ENCODE results near the gene COL13A1. TPM values are rescaled to one million over a fixed set of nuclear protein-coding genes. Genes with fewer than 3 reads are reported as not detected.

Gene COL13A1
- total RNA-seq, 4 donors from 2014 or later, result 1.2 to 6.8 (median 3.9) TPM

- TF ChIP-seq POLR2AphosphoS5 (IDR thresholded peaks at IDR 0.05), result no peak
- no peak for TF ChIP-seq CTCF (IDR thresholded peaks at IDR 0.05)
- no peak for TF ChIP-seq POLR2A (IDR thresholded peaks at IDR 0.05)
- TF ChIP-seq EP300 (IDR thresholded peaks at IDR 0.05), result no peak
- peaks cover 0 to 30% (median 3%) of the 10 kb centered on the region in 3 donors for H3K4me1 ChIP-seq
- no peaks in the 10 kb centered on the region for H3K36me3 ChIP-seq
- no peak for ATAC-seq
- 91% methylated on average over 6 of the region's 7 CpGs; no CpG with 5 or more reads in 1 of the 2 donors for WGBS, 2 donors (ENCODE audit: low coverage in 1 of 2)
- H3K27me3 ChIP-seq, result no peaks in the 10 kb centered on the region
- H3K9me3 ChIP-seq, result no peaks in the 10 kb centered on the region
- no peak overlapping the region for H3K27ac ChIP-seq
- H3K4me3 ChIP-seq, result no peak overlapping the region
Observed at GRCh38 chr10:69848454-69848853, 46.7 kb downstream of the COL13A1 start.

GRCh38 chr10:69849825-69850224, 48.1 kb downstream of the COL13A1 start:
- WGBS, 2 donors (ENCODE audit: low coverage in 1 of 2), result 76% methylated on average over 5 of the region's 7 CpGs; no CpG with 5 or more reads in 1 of the 2 donors
- Histone ChIP-seq H3K36me3 (no peaks in the 10 kb centered on the region), H3K4me1 (peaks cover 0 to 25% (median 3%) of the 10 kb centered on the region in 3 donors), H3K27ac (no peak overlapping the region), H3K9me3 (no peaks in the 10 kb centered on the region), H3K27me3 (no peaks in the 10 kb centered on the region), H3K4me3 (no peak overlapping the region)
- TF ChIP-seq POLR2A (IDR thresholded peaks at IDR 0.05) (no peak), POLR2AphosphoS5 (IDR thresholded peaks at IDR 0.05) (no peak), EP300 (IDR thresholded peaks at IDR 0.05) (no peak), CTCF (IDR thresholded peaks at IDR 0.05) (no peak)
- no peak for ATAC-seq

GRCh38 chr10:69850440-69850839, 48.7 kb downstream of the COL13A1 start:
- Histone ChIP-seq H3K36me3 (no peaks in the 10 kb centered on the region), H3K4me3 (no peak overlapping the region), H3K9me3 (no peaks in the 10 kb centered on the region), H3K4me1 (peaks cover 0 to 23% (median 3%) of the 10 kb centered on the region in 3 donors), H3K27ac (no peak overlapping the region), H3K27me3 (no peaks in the 10 kb centered on the region)
- WGBS, 2 donors (ENCODE audit: low coverage in 1 of 2), result 80 to 100% methylated on average over 1 to 3 of the region's 6 CpGs
- no peak for ATAC-seq
- TF ChIP-seq EP300 (IDR thresholded peaks at IDR 0.05) (no peak), POLR2A (IDR thresholded peaks at IDR 0.05) (no peak), POLR2AphosphoS5 (IDR thresholded peaks at IDR 0.05) (no peak), CTCF (IDR thresholded peaks at IDR 0.05) (no peak)

- ATAC-seq, result no peak
- WGBS, 2 donors (ENCODE audit: low coverage in 1 of 2), result 0 to 50% methylated on average over 1 of the region's 1 CpG
- Histone ChIP-seq H3K4me1 (peaks cover 0 to 14% (median 0%) of the 10 kb centered on the region in 3 donors), H3K27ac (no peak overlapping the region), H3K4me3 (no peak overlapping the region), H3K27me3 (no peaks in the 10 kb centered on the region), H3K36me3 (no peaks in the 10 kb centered on the region), H3K9me3 (no peaks in the 10 kb centered on the region)
- TF ChIP-seq POLR2AphosphoS5 (IDR thresholded peaks at IDR 0.05), result no peak
- TF ChIP-seq EP300 (IDR thresholded peaks at IDR 0.05), result no peak
- TF ChIP-seq CTCF (IDR thresholded peaks at IDR 0.05), result no peak
- no peak for TF ChIP-seq POLR2A (IDR thresholded peaks at IDR 0.05)
Observed at GRCh38 chr10:69851306-69851705, 49.6 kb downstream of the COL13A1 start.

- no peak for ATAC-seq
- no peak for TF ChIP-seq EP300 (IDR thresholded peaks at IDR 0.05)
- TF ChIP-seq CTCF (IDR thresholded peaks at IDR 0.05), result no peak
- no peak overlapping the region for H3K4me3 ChIP-seq
- no peak overlapping the region for H3K27ac ChIP-seq
- H3K27me3 ChIP-seq, result no peaks in the 10 kb centered on the region
- H3K9me3 ChIP-seq, result no peaks in the 10 kb centered on the region
- WGBS, 2 donors (ENCODE audit: low coverage in 1 of 2), result 69 to 77% methylated on average over 2 to 5 of the region's 7 CpGs
- H3K4me1 ChIP-seq, result peaks cover 0 to 8% (median 0%) of the 10 kb centered on the region in 3 donors
- H3K36me3 ChIP-seq, result no peaks in the 10 kb centered on the region
Observed at GRCh38 chr10:69853064-69853463, 51.4 kb downstream of the COL13A1 start.
